ENCODE results near the gene MFSD12.
A peak's percentile ranks its signal among the peaks of the same experiment; 100 is the strongest.

Gene MFSD12

DNA sequence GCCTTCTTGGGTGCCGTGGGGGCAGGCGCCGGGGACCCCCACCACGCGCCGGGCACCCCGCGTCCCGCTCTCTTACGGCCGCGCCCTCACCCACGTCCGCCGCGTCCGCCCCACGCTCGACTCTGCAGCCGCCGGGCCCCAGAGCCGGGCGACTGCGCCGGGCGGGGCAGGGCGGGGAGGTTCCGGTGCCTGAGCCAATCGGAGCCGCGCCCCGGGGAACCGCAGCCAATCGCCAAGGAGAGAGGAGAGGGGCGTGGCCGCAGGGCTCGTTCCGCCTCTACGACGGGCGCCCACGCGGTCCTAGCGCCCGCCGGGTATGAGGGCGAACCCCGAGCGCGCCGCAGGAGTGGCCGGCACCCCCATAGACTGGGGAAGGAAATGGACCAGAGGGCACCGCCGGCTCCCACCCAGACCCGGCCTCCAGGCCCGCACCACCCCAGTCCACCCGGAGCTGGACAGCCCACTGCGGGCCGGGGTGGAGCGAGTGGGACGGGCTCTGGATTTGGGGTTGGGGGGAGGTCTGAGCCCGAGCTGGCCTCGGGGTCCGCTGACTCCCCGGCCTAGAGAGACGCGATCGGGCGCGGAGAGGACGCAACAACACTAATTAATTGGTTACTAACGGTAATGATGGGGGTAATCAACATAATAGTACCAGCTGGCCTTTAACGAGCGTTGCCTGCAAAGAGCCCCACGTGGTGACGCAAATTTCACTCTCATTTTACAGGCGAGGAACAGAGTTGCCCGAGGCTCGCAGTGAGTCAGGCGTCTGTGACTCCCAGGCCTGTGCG is at the start of gene MFSD12:
MFSD12 (minus strand) TSS at position 126 of the 788 bp plus-strand sequence. CDS start 183 bp downstream, outside the sequence.
- in situ Hi-C loops (cut with HindIII; ENCODE audit: low sequenced_read_pairs): no loop called here
- peak; percentile 92 for DNase-seq (ENCODE audit: low read depth, low spot score)
- no peak for TF ChIP-seq CTCF (IDR thresholded peaks at IDR 0.05; ENCODE audit: low read depth, low read length)
- peak within 1 kb of the TSS; percentile 64 for H3K4me3 ChIP-seq (ENCODE audit: low read depth, low read length)

GRCh38 chr19:3606690-3607289 is 49.4 kb upstream of the MFSD12 start, which contains the start of gene TBXA2R:
TBXA2R (minus strand) TSS chr19:3606875; CDS start chr19:3600634, 6,241 bp downstream.
- H3K4me3 ChIP-seq (ENCODE audit: low read depth, low read length): peak within 1 kb of the TSS; percentile 63
- in situ Hi-C loops (cut with HindIII; ENCODE audit: low sequenced_read_pairs): no loop called here
- DNase-seq (ENCODE audit: low read depth, low spot score): peak; percentile 66
- no peak for TF ChIP-seq CTCF (IDR thresholded peaks at IDR 0.05; ENCODE audit: low read depth, low read length)

- peak overlapping the region; percentile 63 for H3K4me3 ChIP-seq (ENCODE audit: low read depth, low read length)
- no peak for DNase-seq (ENCODE audit: low read depth, low spot score)
- in situ Hi-C loops (cut with HindIII; ENCODE audit: low sequenced_read_pairs): no loop called here
- no peak for TF ChIP-seq CTCF (IDR thresholded peaks at IDR 0.05; ENCODE audit: low read depth, low read length)
Measured at GRCh38 chr19:3606174-3606689, 48.8 kb upstream of the MFSD12 start.

- TF ChIP-seq CTCF (IDR thresholded peaks at IDR 0.05; ENCODE audit: low read depth, low read length): no peak
- H3K4me3 ChIP-seq (ENCODE audit: low read depth, low read length): peak overlapping the region; percentile 63
- in situ Hi-C loops (cut with HindIII; ENCODE audit: low sequenced_read_pairs): no loop called here
- DNase-seq (ENCODE audit: low read depth, low spot score): no peak
Measured at GRCh38 chr19:3605770-3606169, 48.4 kb upstream of the MFSD12 start.

- DNase-seq (ENCODE audit: low read depth, low spot score): no peak
- no peak for TF ChIP-seq CTCF (IDR thresholded peaks at IDR 0.05; ENCODE audit: low read depth, low read length)
- in situ Hi-C loops (cut with HindIII; ENCODE audit: low sequenced_read_pairs): no loop called here
- peak overlapping the region; percentile 63 for H3K4me3 ChIP-seq (ENCODE audit: low read depth, low read length)
Measured at GRCh38 chr19:3605361-3605760, 48.0 kb upstream of the MFSD12 start.

GRCh38 chr19:3604987-3605343 is 47.6 kb upstream of the MFSD12 start:
- in situ Hi-C loops (cut with HindIII; ENCODE audit: low sequenced_read_pairs): no loop called here
- peak overlapping the region; percentile 63 for H3K4me3 ChIP-seq (ENCODE audit: low read depth, low read length)
- DNase-seq (ENCODE audit: low read depth, low spot score): no peak
- TF ChIP-seq CTCF (IDR thresholded peaks at IDR 0.05; ENCODE audit: low read depth, low read length): no peak
